CD4-positive, alpha-beta T cell treated with Interleukin-17A for 4 hours (primary cell): ENCODE data around the gene AK4.
"Not testable (repeated sequence)": the region's sequence is repeated elsewhere in the genome, so short reads cannot be mapped to it uniquely, and the experiment has no call there.

Source experiments
- DNase-seq: peaks from one replicate; pipeline ENCODE4 v3.0.0-alpha.2; 2020; ENCODE audit warnings: mixed read lengths

AK4 gene

GRCh38 chr1:65150583-65151263, 2.7 kb downstream of the AK4 start:
- no peak for DNase-seq

- no peak for DNase-seq
Measured at GRCh38 chr1:65151641-65152040, 3.6 kb downstream of the AK4 start.

DNA sequence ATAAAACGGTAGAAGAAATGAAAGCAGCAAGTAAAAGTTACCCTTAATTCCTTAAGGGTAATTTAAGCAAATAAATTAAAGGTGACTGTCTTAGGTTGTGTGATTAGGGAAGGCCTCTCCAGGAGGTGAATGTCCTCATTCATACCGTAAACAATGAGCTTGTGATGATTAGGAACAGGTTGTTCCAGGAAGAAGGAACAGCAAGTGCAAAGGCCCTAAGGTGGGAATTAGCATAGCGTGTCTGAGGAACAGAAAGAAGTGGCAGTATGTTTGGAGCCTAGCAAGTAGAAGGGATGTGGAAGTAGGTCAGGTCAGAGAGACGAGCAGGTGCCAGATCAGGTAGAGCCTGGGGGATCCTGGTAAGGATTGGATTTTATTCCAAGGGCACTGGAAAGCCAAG, 5.6 kb downstream of the AK4 start:
- no peak for DNase-seq

DNA sequence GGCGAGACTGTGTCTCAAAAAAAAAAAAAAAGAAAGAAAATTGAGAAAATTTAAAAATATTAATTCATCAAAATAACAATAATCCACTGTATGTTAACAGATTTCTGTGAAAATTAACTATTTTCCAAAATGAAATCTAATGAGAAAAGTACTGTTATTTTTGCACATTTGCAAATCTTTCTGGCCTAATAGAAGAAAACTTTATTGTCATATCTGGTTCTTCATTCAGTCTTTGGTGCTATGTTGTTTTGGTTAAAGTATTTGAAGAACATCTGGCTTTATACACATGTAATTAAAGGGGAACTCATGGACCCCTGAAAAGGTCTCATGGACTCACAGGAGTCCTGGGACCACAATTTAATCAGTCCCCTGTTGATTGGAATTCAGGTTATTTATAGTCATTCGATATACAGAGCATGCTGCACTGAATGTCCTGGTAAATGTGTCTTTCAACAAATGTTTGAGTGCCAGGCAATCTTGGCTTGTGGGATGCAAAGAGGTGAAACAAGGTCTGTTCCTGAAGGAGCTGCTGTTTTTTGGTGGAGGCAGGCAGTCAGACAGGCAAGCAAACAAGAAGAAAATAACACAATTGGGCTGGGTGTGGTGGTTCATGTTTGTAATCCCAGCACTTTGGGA, 9.0 kb downstream of the AK4 start:
- DNase-seq = no peak

DNA sequence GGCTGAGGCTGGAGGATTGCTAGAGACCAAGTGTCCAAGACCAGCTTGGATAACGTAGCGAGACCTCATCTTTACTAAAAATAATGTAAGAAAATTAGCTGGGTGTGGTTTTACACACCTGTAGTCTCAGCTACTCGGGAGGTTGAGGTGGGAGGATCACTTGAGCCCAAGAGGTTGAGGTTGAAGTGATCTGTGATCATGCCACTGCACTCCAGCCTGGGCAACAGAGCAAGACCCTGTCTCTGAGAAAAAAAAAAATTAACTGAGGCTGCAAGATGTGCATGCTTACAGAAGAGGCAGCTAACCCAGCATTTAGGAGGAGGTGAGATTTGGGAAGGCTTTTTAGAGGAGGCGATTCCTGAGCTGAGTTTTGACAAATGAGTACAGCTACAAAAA, 9.5 kb downstream of the AK4 start:
- no peak for DNase-seq

DNA sequence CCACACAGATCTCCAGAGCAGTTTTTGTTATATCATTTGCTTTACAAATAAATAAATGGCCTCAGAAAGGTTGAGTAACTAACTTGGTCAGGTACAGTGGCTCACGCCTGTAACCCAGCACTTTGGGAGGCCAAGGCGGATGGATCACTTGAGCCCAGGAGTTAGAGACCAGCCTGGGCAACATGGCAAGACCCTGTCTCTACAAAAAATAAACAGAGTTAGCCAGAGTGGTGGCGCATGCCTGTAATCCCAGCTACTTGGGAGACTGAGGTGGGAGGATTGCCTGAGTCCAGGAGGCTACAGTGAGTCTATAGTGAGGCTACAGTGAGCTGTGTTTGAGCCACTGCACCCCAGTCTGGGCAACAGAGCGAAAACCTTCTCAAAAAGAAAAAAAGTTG, 11.3 kb downstream of the AK4 start:
- not testable (repeated sequence) for DNase-seq

GRCh38 chr1:65159801-65160523, 12.0 kb downstream of the AK4 start:
- DNase-seq = no peak

GRCh38 chr1:65163201-65163805, 15.3 kb downstream of the AK4 start:
- no peak for DNase-seq

GRCh38 chr1:65164101-65164500, 16.1 kb downstream of the AK4 start:
- DNase-seq = not testable (repeated sequence)

GRCh38 chr1:65164633-65165032, 16.6 kb downstream of the AK4 start:
- no peak for DNase-seq

DNA sequence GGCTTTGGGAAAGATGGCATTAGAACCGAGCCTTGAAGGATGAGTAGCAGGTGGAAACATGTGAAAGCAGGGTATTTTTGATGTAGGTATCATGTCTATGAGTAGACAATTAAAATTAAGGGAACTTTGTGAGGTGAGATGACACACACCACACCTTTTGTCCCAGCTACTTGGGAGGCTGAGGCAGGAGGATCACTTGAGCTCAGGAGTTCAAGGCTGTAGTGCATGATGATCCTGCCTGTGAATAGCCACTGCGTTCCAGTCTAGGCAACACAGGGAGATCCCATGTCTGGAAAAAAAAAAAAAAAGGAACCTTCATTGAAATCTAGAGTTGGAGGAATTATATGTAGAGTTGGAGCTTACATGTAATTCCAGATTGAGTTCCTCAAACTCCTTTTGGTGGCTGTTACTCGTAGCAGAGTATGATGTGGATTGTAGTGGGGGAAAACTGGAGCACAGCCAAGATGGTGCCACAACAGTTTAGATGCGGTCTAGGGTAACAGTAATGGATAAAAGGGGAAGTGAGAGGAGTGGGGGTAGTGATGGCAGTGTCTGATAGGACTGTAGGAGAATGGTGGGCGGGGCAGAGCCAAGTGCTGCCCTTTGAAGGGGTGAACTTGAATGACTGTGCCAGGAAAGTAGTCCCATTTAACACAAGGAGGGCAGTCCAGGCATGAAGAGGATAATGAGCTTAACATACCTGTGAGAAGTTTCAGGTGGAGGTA, 17.4 kb downstream of the AK4 start:
- DNase-seq = no peak

GRCh38 chr1:65166572-65167305, 18.7 kb downstream of the AK4 start:
- DNase-seq = no peak

DNA sequence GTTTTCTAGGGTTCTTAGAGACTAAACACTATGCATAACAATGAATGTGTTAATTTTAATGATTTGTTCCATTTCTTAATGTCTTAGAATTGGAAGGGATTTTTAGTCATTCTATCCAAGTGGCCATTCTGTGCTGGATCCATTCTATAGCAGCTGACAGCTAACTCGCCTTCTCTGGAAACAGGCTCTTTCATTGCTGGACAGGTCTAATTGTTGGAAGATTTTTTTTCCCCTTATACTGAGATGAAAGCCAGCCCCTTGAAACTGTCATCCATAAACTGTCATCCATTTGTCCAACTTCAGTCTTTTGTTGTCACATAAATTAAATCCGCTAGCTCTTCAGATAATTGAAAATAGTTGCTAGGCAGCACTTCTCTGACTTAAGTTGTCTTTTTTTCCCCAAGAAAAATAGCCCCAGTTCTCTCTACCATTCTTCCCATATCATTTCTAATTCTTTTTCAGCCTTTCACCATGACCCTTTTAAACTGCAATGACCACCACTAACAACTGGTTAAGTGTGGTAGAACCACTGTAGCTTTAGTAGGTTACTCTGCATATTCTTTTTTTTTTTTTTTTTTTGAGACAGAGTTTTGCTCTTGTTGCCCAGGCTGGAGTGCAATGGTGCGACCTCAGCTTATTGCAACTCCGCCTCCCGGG, 19.7 kb downstream of the AK4 start:
- no peak for DNase-seq

GRCh38 chr1:65168867-65169266, 20.9 kb downstream of the AK4 start:
- DNase-seq = no peak

DNA sequence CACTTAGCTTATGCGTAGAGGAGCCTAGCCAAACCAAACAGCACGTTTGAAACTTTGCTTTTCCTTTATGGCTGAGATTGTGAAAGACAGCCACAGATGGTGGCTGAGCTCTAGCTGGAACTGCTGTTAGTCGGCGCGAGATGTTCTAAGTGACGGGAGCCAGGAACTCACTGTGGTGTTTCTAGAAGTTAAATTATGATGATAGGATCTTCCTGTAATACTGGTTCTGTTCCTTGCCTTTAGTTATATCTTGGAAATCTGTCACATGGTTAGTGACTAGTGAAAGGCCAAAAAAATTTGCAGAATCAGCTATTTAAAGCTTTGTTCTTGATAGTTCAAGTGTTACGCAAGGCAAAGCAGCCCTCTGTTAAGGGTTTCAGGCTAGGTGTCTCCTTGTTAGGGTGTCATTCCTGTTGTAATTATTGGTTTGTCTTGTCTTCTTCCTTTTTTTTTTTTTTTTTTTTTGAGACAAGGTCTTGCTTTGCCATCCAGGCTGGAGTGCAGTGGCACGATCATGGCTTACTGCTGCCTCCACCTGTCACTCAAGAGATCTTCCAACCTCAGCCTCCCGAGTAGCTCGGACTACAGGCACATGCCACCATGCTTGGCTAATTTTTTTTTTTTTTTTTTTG, 22.6 kb downstream of the AK4 start:
- DNase-seq = no peak

- no peak for DNase-seq
Measured at GRCh38 chr1:65172936-65173690, 25.1 kb downstream of the AK4 start.

DNA sequence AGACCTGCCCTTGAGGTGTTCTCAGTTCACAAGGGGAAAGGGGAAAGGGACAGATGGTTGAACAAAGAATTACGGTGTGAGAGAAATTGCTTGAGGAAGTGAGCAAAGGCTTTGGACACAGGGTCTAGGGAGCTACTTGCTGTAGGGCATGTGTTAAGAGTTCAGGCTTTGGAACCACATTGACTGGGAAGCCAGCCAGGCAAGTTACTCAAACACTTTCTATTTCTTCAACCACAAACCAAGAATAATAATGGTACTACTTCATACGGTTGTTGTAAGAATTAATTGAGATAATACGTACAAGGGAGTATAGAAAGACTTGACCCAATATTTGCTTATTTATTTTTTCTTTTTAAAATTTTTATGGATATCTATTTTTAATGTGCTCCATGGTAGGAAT, 26.6 kb downstream of the AK4 start:
- DNase-seq = no peak

- DNase-seq = no peak
Measured at GRCh38 chr1:65175171-65176055, 27.4 kb downstream of the AK4 start.

DNA sequence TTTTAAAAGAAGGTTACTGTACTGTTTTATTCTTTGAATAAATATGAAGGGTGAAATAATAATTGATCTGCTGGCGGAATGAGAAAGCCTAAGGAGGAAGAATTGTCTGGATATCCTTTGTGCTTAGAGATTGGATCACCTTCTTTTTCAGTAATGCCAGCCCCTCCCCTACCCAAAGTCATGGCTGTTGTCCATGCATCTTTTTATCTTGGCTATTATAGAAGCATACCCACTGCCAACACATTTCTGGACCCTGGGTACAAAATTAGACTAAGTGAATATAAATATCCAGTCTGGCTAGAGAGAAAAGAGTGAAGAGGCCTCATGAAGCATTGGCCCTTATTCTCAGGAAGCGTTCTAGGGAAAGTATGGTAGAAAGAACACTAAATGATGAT, 28.1 kb downstream of the AK4 start:
- no peak for DNase-seq

DNA sequence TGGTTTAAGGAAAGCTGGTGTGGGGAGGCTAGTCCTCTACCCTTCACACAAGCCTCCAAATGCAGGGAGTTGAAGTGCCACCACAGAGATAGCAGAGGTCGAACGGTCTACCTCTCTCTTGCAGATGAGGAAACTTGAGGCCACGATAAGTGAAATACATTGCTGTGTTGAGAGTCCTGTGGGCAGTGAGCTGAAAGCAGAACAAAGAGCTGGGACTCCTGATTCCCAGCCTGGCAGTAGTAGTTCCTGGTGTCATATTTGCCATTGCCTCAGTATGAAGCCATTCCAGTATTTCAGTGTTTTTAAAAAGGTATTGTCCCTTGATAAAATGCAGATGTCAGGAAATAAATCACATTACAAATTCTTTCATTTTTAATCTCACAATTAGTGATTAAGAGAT, 28.6 kb downstream of the AK4 start:
- no peak for DNase-seq
